GM12872 (cell line): ENCODE results near the gene USP15.

Experiments
- TF ChIP-seq, protein P1 (sequence below): IDR thresholded peaks from 3 replicates; pipeline ENCODE4 v1.5.1; 2011; ENCODE audit warnings: low read depth, mild to moderate bottlenecking, low read length, moderate library complexity; ENCODE audit not compliant: insufficient read depth

Gene USP15

DNA sequence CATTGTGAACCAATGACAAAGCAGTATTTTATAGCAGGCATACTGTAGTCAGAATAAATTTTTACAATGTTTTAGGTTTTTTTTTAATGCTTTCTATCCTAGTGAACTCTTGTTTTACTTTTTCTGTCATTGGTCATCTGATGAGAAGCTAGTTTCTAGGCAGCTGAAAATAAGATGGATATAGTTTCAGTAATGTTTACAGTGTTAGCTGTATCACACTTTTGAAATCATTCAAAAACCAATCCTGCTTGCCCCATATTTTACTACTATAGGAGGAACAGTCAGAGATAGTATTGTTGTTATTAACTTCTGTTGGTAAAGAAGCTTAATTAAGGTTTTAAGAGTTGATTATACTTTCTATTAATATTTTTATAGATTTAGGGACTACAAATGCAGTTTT, 24.5 kb downstream of the USP15 start:
- TF ChIP-seq, protein P1, sequence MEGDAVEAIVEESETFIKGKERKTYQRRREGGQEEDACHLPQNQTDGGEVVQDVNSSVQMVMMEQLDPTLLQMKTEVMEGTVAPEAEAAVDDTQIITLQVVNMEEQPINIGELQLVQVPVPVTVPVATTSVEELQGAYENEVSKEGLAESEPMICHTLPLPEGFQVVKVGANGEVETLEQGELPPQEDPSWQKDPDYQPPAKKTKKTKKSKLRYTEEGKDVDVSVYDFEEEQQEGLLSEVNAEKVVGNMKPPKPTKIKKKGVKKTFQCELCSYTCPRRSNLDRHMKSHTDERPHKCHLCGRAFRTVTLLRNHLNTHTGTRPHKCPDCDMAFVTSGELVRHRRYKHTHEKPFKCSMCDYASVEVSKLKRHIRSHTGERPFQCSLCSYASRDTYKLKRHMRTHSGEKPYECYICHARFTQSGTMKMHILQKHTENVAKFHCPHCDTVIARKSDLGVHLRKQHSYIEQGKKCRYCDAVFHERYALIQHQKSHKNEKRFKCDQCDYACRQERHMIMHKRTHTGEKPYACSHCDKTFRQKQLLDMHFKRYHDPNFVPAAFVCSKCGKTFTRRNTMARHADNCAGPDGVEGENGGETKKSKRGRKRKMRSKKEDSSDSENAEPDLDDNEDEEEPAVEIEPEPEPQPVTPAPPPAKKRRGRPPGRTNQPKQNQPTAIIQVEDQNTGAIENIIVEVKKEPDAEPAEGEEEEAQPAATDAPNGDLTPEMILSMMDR: no peak

DNA sequence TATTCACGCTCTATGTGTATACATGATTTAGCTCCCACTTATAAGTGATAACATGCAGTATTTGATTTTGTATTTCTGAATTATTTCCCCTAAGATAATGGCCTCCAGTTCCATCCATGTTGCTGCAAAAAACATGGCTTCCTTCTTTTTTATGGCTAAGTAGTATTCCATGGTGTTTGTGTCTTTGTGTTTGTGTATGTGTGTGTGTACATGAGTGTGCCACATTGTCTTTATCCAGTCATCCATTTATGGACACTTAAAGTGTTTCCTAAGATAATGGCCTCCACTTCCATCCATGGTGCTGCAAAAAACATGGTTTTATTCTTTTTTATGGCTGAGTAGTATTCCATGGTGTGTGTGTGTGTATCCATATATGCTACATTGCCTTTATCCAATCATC, 25.1 kb downstream of the USP15 start:
- TF ChIP-seq, protein P1: no peak

DNA sequence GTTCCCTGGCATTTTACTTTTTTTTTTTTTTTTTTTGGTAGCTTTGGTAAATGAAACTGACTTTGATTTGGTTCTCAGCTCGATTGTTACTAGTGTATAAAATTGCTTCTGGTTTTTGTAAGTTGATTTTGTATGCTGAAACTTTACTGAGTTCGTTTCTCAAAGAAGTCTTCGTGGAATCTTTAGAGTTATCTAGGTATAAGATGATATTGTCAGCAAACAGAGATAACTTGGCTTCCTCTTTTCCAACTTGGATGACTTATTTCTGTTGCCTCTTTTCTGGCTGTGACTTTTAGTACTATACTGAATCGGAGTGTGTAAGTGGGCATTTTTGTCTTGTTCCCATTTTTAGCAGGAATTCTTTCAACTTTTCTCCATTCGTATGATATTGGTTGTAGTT, 28.1 kb downstream of the USP15 start:
- TF ChIP-seq, protein P1: no peak

DNA sequence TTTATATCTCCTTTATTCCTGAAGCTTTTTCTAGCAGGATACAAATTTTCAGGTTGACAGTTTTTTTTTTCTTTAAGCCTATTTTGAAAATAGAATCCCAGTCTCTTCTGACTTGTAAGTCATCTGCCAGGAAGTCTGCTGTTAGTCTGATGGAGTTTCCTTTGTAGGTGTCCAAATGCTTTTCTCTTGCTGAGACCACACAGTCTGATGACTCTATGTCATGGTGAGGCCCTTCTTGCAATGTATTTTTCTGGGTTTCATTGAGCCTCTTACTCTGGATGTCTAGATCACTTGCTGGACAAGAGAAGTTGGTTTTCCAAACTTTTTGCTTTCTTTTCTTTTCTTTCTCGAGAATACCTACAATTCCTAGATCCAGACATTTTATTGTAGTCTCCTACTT, 30.6 kb downstream of the USP15 start:
- TF ChIP-seq, protein P1: no peak

DNA sequence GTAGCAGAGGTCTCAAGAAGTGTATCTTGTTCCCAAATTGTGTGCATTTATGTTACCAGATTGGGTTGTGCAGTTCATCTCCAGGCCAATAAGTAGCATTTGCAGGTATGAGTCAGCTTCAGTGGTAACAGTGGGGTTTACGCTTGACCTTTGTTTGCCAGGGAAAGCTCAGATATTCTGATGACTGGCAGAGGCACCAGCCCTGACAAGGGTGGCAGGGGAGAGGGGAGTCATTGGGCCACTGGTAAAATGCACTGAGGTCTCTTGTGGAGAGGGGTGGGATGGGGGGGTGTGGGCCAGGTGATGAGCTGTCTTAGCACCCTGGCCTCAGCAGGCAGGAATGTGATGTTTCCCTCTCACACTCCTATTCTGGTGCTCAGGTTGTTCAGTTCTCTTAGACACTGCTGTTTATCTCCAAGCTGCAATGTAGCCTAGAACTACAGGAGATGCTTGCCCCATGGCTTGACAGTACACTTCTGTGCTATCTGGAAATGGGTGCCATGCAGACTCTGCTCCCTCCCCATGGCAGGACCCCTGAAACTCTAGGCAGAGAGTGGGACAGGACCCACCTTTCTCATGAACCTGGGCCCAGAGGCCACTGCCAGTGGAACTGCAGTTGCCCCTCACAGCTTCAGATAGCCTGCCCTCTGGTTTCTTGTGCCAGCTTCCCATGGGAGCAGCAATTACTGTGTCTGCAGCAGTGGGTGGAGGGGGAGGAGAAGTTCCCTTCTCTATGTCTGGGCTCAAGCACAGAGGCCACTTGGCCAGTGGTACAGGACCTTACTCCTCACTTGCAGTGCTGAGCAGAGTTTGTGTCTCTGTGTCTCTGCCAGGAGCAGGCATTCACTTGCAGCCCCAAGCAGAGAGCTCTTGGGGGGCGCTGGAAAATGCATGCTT, 31.9 kb downstream of the USP15 start:
- TF ChIP-seq, protein P1: no peak

DNA sequence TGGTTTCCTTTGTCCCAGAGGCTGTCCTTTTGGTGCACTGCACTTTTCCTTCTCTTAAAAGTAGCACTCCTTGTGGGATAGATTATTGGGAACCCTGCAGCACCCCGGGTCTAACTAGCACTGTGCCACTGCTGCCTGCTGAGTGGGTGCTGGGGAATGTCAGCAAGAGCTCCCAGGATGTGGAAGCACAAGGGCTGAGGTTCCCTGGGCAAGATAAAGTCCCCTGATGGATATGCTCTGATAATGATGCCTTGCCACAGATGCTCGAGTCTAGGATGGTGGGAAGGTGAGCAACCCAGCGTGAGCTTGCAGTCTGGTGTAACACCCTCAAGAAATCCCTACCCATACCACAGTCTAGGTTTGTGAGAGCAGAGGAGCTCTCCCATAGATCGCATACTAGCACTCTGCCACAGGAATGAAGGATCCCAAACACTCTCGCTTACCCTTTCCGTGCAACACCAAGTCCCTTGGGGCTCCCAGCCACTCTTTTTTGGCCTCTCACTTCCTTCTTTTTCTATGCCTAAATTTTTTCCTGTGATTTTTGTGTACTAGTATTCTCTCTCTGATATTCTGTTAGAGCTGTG, 32.6 kb downstream of the USP15 start:
- TF ChIP-seq, protein P1: no peak

DNA sequence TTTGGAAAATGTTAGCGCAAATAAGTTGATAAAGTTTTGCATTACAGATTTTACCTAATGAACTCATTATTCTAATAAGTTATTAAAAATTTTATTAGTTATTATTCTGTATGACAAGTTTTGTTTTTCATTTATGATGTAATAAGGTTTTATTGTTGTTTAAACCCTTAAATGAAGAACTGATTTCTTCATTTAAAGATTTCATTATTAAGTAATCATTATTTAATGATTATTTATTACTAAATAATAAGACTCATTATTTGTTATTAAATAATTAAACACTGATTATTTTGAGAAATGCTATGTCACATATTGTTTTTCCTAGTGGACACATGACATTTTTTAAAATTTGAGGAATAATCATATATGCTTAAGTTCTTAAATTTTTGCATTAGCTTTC, 34.2 kb downstream of the USP15 start:
- TF ChIP-seq, protein P1: no peak
